SJSA1 (cell line): ENCODE measurements around the gene RANGAP1. TPM values are rescaled to one million over a fixed set of nuclear protein-coding genes. Genes with fewer than 3 reads are reported as not detected.

Experiments used
- DNase-seq, 2 experiments: peaks; one replicate each; pipeline ENCODE4 v3.0.0-alpha.2; 2015 to 2020; ENCODE audit warnings: low spot score in 2 of 2, low read depth in 1 of 2
- H3K27ac ChIP-seq: fragments of 250-450 bp; sonication (Bioruptor Pico); 2 replicates; pipeline ENCODE4 v1.5.1; 2020; ENCODE audit warnings: mild to moderate bottlenecking, moderate library complexity
- H3K27me3 ChIP-seq: fragments of 250-450 bp; sonication (Bioruptor Pico); replicated peaks from 2 replicates; pipeline ENCODE4 v1.5.1; 2020; ENCODE audit warnings: mild to moderate bottlenecking, moderate library complexity
- H3K36me3 ChIP-seq: fragments of 250-450 bp; sonication (Bioruptor Pico); 2 replicates; pipeline ENCODE4 v1.5.1; 2020; ENCODE audit warnings: mild to moderate bottlenecking
- H3K4me1 ChIP-seq: fragments of 250-450 bp; sonication (Bioruptor Pico); replicated peaks from 2 replicates; pipeline ENCODE4 v1.6.1; 2021; ENCODE audit warnings: mild to moderate bottlenecking
- H3K4me3 ChIP-seq: fragments of 250-450 bp; sonication (Bioruptor Pico); 2 replicates; pipeline ENCODE4 v1.5.1; 2020; ENCODE audit warnings: mild to moderate bottlenecking
- H3K9me3 ChIP-seq: fragments of 250-450 bp; sonication (Bioruptor Pico); replicated peaks from 2 replicates; pipeline ENCODE4 v1.5.1; 2020; ENCODE audit warnings: mild to moderate bottlenecking
- total RNA-seq: library from RNA; depleted of rRNA; stranded (reverse); fragments of >200 nt; shearing (Covaris generic); gene quantifications from 2 replicates; pipeline ENCODE4 v1.2.3, GENCODE V29; 2014

The RANGAP1 gene
- total RNA-seq, 1 experiment from 2014 or later: 172 TPM

DNA sequence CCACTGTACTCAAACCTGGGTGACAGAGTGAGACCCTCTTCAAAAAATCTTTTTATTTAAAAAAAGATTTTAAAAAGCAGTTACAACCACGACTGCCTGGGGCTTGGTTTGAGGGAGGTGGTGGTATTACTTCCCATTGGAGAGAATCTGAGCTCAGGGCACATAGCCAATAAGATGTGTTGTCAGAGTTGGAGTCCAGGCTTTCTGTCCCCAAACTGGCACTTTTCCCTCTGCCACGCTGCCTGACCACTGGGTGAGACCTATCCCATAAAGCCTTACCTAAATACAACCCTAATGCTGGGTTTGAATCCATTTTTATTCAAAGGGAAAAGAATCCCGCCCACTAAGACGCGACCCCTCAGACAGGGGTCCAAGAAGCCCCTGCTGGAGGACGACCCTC lies 56.8 kb downstream of the RANGAP1 start:
- H3K27ac ChIP-seq: no peak overlapping the region
- no peaks in the 10 kb centered on the region for H3K4me1 ChIP-seq
- H3K36me3 ChIP-seq: peaks cover 39% of the 10 kb centered on the region
- DNase-seq: no peak
- no peak overlapping the region for H3K4me3 ChIP-seq
- H3K9me3 ChIP-seq: no peaks in the 10 kb centered on the region
- H3K27me3 ChIP-seq: no peaks in the 10 kb centered on the region

DNA sequence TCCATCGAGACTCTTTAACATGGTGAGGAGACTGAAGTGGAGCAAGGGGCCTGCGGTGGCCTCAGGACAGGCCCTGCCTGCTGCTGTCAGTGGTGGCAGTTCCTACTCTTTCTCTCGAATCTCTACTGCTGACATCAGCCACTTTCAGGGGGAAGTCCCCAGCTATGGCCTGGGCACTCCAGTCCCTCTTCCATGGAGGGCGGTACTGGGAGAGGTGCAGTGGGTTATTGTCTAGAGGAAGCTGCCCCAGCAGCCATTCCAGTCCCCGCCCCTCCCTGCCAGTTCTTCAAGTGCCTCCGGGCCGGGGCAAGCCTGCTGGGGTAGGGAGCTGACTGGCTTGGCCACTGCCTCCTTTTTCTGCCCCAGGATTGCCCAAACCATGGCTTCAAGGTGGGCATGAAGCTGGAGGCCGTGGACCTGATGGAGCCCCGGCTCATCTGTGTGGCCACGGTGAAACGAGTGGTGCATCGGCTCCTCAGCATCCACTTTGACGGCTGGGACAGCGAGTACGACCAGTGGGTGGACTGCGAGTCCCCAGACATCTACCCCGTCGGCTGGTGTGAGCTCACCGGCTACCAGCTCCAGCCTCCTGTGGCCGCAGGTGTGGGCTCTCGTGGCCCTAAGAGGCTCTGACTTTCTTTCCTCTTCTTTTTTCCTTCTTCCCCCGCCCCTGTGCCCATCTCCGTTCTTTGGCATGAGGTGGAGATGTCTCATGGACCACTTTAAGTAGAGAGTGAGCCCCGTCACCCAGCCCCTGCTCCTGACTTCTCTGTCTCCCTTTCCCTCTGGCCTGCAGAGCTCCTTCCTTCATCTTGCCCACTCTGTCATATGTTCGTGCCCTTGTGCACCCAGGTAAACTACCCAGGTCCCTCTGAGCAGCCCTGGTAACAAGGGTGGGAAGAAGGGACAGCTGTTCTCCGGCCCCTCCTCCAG lies 59.0 kb downstream of the RANGAP1 start:
- no peak overlapping the region for H3K27ac ChIP-seq
- no peaks in the 10 kb centered on the region for H3K27me3 ChIP-seq
- DNase-seq: peak in 1 of 2 experiments; percentile 41
- no peak overlapping the region for H3K4me3 ChIP-seq
- H3K36me3 ChIP-seq: peaks cover 59% of the 10 kb centered on the region
- no peaks in the 10 kb centered on the region for H3K9me3 ChIP-seq
- no peaks in the 10 kb centered on the region for H3K4me1 ChIP-seq

DNA sequence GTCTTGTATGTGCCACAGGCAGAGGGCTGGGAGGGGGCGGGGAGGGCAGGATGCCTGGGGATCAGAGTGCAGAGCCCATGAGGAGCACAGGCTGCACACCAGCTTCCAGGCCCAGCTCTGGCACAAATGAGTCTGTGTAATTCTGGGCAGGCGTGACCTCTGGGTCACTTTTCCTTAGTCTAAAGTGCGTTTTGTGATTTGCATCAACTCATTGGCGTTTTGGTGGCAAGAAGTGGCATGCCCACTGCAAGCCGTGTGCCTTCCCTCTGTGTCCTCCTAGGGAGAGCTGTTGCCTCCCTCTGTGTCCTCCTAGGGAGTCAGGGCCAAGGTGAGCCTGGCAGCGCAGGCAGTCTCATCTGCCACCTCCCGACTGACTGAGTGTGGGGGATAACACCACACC lies 62.5 kb downstream of the RANGAP1 start:
- no peak overlapping the region for H3K4me3 ChIP-seq
- H3K36me3 ChIP-seq: peaks cover 88% of the 10 kb centered on the region
- no peaks in the 10 kb centered on the region for H3K27me3 ChIP-seq
- no peak for DNase-seq
- H3K9me3 ChIP-seq: no peaks in the 10 kb centered on the region
- no peak overlapping the region for H3K27ac ChIP-seq
- no peaks in the 10 kb centered on the region for H3K4me1 ChIP-seq

DNA sequence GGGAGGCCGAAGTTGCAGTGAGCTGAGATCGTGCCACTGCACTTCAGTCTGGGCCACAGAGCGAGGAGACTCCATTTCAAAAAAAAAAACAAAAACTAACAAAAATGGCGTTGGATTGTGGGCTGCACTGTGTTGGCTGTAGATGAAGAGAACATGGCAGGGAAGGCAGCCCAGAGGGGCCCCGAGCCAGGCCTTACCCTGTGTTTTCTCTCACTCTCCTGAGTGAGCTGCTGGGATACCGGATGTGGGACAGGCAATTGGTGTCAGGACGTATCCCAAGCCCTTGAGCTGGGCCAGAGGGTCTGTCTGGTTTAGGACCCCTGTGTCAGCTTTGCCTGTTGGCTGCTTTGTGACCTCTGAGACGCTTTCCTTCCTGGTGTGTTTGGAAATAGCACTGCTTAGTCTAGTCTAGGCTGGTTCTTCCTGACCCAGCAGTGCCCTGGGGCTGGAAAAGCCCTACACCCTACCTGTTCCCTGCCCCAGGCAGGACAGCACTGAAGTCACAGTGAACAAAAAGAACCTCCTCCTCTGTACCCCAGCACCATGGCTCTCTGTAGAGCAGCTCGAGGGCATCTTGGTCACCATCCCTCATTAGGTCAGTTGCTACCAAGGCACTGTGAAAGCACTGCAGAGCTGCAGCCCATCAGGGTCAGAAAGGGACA lies 63.0 kb downstream of the RANGAP1 start:
- peaks cover 88% of the 10 kb centered on the region for H3K36me3 ChIP-seq
- H3K9me3 ChIP-seq: no peaks in the 10 kb centered on the region
- H3K27me3 ChIP-seq: no peaks in the 10 kb centered on the region
- no peak overlapping the region for H3K4me3 ChIP-seq
- no peak overlapping the region for H3K27ac ChIP-seq
- peaks cover 3% of the 10 kb centered on the region for H3K4me1 ChIP-seq
- no peak for DNase-seq

DNA sequence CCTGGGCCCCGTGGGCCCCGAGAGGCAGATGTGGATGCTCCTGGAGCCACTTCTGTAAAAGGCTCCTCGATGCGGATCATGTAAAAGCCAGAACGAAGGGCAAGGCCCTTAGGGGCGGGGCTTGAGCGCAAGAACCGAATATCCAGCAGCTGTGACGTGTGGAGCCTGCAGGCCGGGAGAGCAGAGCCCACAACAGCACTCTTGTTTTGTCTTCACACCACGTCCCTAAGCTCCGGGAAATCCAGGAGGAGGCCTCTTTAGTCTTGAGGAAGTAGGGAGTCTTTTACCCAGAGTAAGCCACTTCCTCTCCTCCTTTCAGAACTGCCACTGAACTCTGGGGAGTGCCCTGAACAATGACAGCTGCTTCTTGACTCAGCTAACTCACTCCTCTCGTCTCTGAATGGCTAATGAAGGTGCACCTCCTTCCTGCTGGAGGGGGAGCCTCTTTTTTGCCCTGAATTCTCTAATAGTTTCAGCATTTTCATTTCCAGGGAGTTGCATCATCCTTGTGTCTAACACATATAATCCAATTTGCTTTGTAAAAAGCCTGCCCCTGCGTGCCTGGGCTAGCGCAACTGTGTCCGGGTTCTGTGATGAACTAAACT lies 68.3 kb downstream of the RANGAP1 start:
- 0 out of 2 replicates have a peak overlapping the region, but pooled peaks have one; percentile 3 for H3K4me3 ChIP-seq
- H3K36me3 ChIP-seq: peaks cover 69% of the 10 kb centered on the region
- H3K9me3 ChIP-seq: peaks cover 4% of the 10 kb centered on the region
- H3K27me3 ChIP-seq: no peaks in the 10 kb centered on the region
- peak; percentile 65 to 76 for DNase-seq
- H3K4me1 ChIP-seq: peaks cover 19% of the 10 kb centered on the region
- H3K27ac ChIP-seq: peak overlapping the region; percentile 50

DNA sequence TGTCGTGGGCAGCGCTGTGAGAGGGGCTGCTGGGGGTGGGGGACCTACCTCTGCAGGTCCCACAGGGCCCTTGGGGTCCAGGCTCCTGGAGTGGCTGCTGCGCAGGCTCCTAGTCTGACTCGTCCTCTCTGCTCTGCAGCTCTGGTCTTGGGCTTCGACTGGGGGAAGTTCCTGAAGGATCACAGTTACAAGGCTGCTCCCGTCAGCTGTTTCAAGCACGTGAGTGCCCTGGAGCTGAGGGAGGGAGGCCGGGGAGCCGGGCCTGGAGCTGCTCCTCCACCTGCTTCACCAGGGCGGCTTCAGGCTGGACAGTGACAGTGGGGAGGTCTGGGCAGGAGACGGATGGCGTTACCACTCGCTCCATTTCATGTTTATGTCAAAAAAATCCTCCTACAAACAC lies 69.0 kb downstream of the RANGAP1 start:
- peaks cover 4% of the 10 kb centered on the region for H3K9me3 ChIP-seq
- H3K4me3 ChIP-seq: no peak overlapping the region
- no peak for DNase-seq
- H3K27ac ChIP-seq: peak overlapping the region; percentile 50
- H3K27me3 ChIP-seq: no peaks in the 10 kb centered on the region
- H3K4me1 ChIP-seq: peaks cover 19% of the 10 kb centered on the region
- H3K36me3 ChIP-seq: peaks cover 66% of the 10 kb centered on the region

DNA sequence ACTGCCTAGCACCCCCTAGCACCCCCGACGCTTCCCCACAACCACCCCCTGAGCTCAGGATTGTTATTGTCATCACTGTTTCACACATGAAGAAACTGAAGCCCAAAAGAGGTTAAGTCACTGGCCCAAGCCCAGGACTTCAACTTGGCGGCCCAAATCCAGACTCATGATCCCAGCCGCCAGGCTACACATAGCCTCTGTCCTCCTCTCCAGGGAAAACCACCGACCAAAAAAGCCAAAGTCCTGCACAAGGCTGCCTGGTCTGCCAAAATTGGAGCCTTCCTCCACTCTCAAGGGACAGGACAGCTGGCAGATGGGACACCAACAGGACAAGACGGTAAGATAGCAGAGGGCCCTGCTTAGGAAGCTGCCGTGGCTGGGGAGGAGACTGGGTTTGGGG lies 70.1 kb downstream of the RANGAP1 start:
- H3K27me3 ChIP-seq: no peaks in the 10 kb centered on the region
- no peak overlapping the region for H3K4me3 ChIP-seq
- peaks cover 4% of the 10 kb centered on the region for H3K9me3 ChIP-seq
- peaks cover 57% of the 10 kb centered on the region for H3K36me3 ChIP-seq
- peaks cover 19% of the 10 kb centered on the region for H3K4me1 ChIP-seq
- no peak overlapping the region for H3K27ac ChIP-seq
- no peak for DNase-seq

DNA sequence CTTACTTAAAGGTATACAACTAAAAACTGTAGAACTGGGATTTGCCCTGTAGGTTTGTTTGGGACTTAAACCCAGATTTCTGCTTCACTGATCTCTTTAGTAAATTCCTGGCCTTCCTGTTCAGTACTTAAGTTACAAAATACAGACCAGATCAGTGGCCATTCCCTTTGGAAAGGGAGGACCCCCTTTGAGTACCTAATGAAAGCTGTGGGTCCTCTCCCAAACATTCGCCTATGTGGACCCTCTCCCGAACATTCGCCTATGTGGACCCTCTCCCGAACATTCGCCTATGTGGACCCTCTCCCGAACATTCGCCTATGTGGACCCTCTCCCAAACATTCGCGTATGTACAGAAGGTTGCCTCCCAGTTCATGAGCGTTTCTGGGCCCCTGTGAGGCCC lies 70.6 kb downstream of the RANGAP1 start:
- DNase-seq: no peak
- H3K9me3 ChIP-seq: peaks cover 4% of the 10 kb centered on the region
- H3K36me3 ChIP-seq: peaks cover 58% of the 10 kb centered on the region
- H3K4me3 ChIP-seq: no peak overlapping the region
- no peaks in the 10 kb centered on the region for H3K27me3 ChIP-seq
- H3K4me1 ChIP-seq: peaks cover 19% of the 10 kb centered on the region
- H3K27ac ChIP-seq: no peak overlapping the region

DNA sequence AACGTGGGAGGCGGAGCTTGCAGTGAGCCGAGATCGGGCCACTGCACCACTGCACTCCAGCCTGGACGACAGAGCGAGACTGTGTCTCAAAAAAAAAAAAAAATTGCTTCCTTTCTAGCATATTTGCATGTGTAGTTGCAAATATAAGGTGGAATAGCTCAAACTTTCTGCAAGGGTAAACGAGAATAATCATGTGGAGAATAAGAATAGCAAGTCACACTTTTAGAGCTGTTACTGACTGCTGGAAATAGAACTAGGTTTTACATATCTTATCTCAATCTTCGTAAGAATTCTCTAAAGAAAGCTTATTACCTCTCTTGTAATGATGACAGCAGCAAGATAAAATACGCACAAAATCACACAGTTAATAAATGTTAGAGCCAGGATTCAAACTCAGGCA lies 79.3 kb downstream of the RANGAP1 start:
- H3K27ac ChIP-seq: no peak overlapping the region
- peaks cover 28% of the 10 kb centered on the region for H3K36me3 ChIP-seq
- no peaks in the 10 kb centered on the region for H3K9me3 ChIP-seq
- no peak overlapping the region for H3K4me3 ChIP-seq
- peaks cover 6% of the 10 kb centered on the region for H3K4me1 ChIP-seq
- DNase-seq: no peak
- H3K27me3 ChIP-seq: no peaks in the 10 kb centered on the region

DNA sequence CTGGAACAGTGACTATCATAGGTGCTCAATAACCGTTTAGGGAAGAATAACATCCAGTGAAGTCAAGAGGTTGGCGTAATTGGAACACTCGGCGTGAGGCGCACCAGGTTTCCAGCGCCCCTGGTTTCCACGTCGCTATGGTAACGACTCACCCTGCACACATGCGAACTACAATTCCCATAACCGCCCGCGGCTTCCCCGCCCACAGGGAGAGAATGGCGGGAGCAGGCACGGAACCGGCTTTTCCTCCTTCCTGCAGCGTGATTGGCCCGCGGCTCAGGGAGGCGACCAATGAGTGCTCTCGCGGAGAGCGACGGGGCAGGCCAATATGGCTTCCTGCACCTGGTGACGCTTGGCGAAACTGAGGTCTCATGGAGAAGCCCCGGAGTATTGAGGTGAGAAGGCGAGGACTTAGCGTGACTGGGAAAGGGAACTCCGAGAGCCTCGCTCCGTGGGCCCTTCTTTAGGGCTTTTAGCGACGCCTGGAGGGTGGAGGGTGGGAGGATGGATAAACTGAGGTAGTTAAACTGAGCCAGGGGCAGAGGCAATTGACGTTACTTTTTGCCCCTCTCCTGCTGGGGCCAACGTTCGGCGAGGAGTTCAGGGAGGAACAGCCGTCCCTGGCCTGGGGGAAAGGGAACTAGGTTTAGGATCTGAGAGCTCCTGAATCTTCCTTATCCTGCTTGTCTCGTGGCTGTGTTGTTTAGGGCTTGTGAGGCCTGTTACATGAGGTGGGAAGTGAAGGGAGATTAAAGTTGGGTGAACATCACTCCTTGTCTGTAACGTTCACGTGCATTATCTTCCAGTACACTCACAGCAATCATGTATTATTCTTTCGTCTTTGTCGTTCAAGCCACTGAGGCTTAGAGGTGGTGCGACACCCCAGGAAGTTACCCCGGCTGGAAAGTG lies 80.7 kb downstream of the RANGAP1 start, which contains the start of gene L3MBTL2:
Gene L3MBTL2, plus strand, starts transcription at position 321 of the 909 bp plus-strand sequence. Its CDS starts 51 bp downstream, at position 372.
- 0 out of 2 replicates have a peak within 1 kb of the TSS, but pooled peaks have one; percentile 8 for H3K27ac ChIP-seq
- peak within 1 kb of the TSS; percentile 56 for H3K4me3 ChIP-seq
- H3K4me1 ChIP-seq: peaks cover 6% of the 10 kb centered on the region
- peak; percentile 93 to 98 for DNase-seq
- peaks cover 20% of the 10 kb centered on the region for H3K36me3 ChIP-seq
- no peaks in the 10 kb centered on the region for H3K27me3 ChIP-seq
- H3K9me3 ChIP-seq: no peaks in the 10 kb centered on the region

DNA sequence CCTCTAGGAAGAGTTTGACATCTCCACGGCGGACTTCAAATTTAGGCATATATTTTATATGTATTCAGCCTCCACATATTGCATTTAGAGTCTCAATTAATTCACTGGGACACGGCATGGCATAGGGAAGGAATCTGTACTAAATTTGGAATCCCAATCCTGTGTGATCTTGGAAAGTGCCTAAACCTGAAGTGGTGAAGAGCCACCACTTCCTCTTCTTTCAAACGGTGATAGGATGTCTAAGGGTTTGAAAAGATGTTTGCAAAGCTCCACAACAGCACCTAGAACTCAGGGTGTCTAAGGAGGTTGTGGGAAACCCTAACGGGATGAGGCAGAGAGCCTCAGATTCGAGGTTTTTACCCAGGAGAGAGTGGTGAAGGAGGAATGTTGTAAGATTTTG lies 81.9 kb downstream of the RANGAP1 start:
- Histone ChIP-seq H3K4me3 (no peak overlapping the region), H3K36me3 (peaks cover 14% of the 10 kb centered on the region), H3K4me1 (peaks cover 6% of the 10 kb centered on the region), H3K9me3 (no peaks in the 10 kb centered on the region), H3K27me3 (no peaks in the 10 kb centered on the region), H3K27ac (no peak overlapping the region)
- DNase-seq: no peak

DNA sequence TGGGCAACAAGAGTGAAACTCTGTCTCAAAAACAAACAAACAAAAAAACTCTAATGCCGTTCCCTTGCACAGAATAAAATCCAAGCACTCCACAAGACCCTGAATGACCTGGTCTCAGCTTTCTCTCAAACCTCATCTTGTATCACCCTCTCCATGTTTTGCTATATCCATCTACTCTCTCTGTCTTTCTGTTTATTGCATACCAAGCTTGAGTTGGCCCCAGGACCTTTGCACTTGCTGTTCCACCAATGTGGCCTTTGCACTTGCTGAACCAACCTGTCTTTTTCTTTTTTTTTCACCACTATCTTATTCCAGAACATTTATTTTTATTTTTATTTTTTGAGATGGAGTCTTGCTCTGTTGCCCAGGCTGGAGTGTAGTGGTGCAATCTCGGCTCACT lies 82.9 kb downstream of the RANGAP1 start:
- no peak overlapping the region for H3K4me3 ChIP-seq
- no peaks in the 10 kb centered on the region for H3K27me3 ChIP-seq
- H3K27ac ChIP-seq: no peak overlapping the region
- no peak for DNase-seq
- H3K4me1 ChIP-seq: peaks cover 9% of the 10 kb centered on the region
- H3K9me3 ChIP-seq: no peaks in the 10 kb centered on the region
- H3K36me3 ChIP-seq: peaks cover 9% of the 10 kb centered on the region

DNA sequence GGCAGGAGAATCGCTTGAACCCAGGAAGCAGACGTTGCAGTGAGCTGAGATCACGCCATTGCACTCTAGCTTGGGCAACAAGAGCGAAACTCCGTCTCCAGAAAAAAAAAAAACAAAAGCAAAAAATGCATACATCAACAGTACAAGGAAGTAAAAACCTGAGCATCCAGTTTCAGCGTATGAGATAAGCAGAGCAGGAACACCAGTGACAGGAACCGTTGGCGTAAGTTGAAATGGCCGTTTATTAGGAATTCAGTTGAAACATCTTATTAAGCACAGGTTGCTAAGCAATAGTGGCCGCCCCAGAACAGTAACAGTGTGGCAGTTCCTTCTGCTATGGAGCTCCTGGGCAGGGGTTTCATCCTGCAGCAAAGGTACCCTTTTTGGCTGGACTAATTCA lies 84.8 kb downstream of the RANGAP1 start:
- Histone ChIP-seq H3K4me1 (peaks cover 14% of the 10 kb centered on the region), H3K4me3 (no peak overlapping the region), H3K36me3 (peaks cover 7% of the 10 kb centered on the region; the same call in 1 of the 2 replicates), H3K27ac (no peak overlapping the region), H3K27me3 (no peaks in the 10 kb centered on the region), H3K9me3 (no peaks in the 10 kb centered on the region)
- DNase-seq: no peak
